ENCODE results near the gene SERPINA5. TPM values are rescaled to one million over a fixed set of nuclear protein-coding genes. Genes with fewer than 3 reads are reported as not detected.

The SERPINA5 gene
- total and polyA plus RNA-seq, 2 of the 13 experiments (the other 11 are each of a cell fraction or from before 2014, with no cell fraction given), result 449 to 498 TPM

DNA sequence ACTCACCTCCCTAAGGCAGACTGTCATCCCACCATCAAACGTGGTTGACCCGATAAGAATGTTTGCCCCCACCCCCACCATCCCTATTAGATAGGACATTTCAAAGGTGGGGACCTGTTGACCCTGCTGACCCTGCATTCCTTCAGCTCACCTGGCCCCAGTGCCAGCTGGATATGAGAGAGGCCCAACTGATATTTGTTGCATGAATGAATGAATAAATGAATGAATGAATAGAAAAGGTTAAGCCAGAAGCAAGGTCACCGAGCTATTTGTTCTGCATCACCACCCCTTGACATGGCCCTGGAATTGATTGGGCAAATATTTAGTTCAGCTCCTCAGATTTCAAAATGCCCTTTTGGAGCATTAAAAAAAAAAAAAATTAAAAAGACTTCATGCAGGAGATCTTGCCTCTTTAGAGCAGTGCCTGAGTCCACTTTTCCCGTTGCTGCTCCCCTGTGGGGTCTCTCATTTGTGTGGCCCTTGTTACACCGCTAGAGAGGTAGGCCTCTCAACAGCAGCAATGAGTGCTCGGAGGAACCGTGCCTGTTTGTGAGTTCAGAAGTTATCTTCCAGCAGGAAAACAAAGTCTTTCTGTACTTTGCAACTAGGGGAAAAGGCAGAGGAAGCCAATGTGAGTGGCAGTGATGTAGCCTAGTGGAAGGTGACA lies 8.5 kb upstream of the SERPINA5 start (continued):
- TF ChIP-seq FLYWCH1 (CRISPR knock-in tag; IDR thresholded peaks at IDR 0.05) (no peak), HDAC1 (CRISPR knock-in tag; IDR thresholded peaks at IDR 0.05) (peak; percentile 59), KLF6 (CRISPR knock-in tag; IDR thresholded peaks at IDR 0.05) (no peak), ZFP82 (CRISPR knock-in tag; IDR thresholded peaks at IDR 0.05; ENCODE audit: borderline replicate concordance) (no peak), PHF8 (CRISPR knock-in tag; IDR thresholded peaks at IDR 0.05) (peak; percentile 41), CREB1 (IDR thresholded peaks at IDR 0.05) (no peak), CREB1 (CRISPR knock-in tag; IDR thresholded peaks at IDR 0.05) (peak; percentile 80), TOE1 (CRISPR knock-in tag; IDR thresholded peaks at IDR 0.05) (no peak), ZFP37 (CRISPR knock-in tag; IDR thresholded peaks at IDR 0.05; ENCODE audit: borderline replicate concordance) (no peak), MATR3 (CRISPR knock-in tag; IDR thresholded peaks at IDR 0.05) (no peak), GABPB1 (CRISPR knock-in tag; IDR thresholded peaks at IDR 0.05) (0 out of 2 replicates have a peak, but pooled peaks have one; percentile 26), SKI (IDR thresholded peaks at IDR 0.05; ENCODE audit: partially characterized antibody) (peak; percentile 35), ZNF605 (CRISPR knock-in tag; IDR thresholded peaks at IDR 0.05) (no peak), ZMAT3 (CRISPR knock-in tag; conservative IDR thresholded peaks at IDR 0.05) (0 out of 2 replicates have a peak, but pooled peaks have one; percentile 29), MXI1 (IDR thresholded peaks at IDR 0.05; ENCODE audit: borderline replicate concordance, low read depth, low read length) (no peak), ZNF10 (CRISPR knock-in tag; IDR thresholded peaks at IDR 0.05; ENCODE audit: borderline replicate concordance, low read depth) (no peak), SNRNP70 (IDR thresholded peaks at IDR 0.05; ENCODE audit: low read depth, low read length) (no peak), ZNF75D (CRISPR knock-in tag; IDR thresholded peaks at IDR 0.05; ENCODE audit: borderline replicate concordance) (no peak), ZNF841 (CRISPR knock-in tag; IDR thresholded peaks at IDR 0.05; ENCODE audit: borderline replicate concordance) (no peak), HCFC1 (IDR thresholded peaks at IDR 0.05; ENCODE audit: low read depth, low read length) (no peak)
- TF ChIP-seq, protein P1, sequence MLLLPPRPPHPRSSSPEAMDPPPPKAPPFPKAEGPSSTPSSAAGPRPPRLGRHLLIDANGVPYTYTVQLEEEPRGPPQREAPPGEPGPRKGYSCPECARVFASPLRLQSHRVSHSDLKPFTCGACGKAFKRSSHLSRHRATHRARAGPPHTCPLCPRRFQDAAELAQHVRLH (CRISPR knock-in tag; IDR thresholded peaks at IDR 0.05; ENCODE audit: borderline replicate concordance, low read depth), result 0 out of 2 replicates have a peak, but pooled peaks have one; percentile 36
- TF ChIP-seq, protein P2, sequence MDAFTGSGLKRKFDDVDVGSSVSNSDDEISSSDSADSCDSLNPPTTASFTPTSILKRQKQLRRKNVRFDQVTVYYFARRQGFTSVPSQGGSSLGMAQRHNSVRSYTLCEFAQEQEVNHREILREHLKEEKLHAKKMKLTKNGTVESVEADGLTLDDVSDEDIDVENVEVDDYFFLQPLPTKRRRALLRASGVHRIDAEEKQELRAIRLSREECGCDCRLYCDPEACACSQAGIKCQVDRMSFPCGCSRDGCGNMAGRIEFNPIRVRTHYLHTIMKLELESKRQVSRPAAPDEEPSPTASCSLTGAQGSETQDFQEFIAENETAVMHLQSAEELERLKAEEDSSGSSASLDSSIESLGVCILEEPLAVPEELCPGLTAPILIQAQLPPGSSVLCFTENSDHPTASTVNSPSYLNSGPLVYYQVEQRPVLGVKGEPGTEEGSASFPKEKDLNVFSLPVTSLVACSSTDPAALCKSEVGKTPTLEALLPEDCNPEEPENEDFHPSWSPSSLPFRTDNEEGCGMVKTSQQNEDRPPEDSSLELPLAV (CRISPR knock-in tag; conservative IDR thresholded peaks at IDR 0.05; ENCODE audit: low read depth), result no peak
- TF ChIP-seq, protein P3, sequence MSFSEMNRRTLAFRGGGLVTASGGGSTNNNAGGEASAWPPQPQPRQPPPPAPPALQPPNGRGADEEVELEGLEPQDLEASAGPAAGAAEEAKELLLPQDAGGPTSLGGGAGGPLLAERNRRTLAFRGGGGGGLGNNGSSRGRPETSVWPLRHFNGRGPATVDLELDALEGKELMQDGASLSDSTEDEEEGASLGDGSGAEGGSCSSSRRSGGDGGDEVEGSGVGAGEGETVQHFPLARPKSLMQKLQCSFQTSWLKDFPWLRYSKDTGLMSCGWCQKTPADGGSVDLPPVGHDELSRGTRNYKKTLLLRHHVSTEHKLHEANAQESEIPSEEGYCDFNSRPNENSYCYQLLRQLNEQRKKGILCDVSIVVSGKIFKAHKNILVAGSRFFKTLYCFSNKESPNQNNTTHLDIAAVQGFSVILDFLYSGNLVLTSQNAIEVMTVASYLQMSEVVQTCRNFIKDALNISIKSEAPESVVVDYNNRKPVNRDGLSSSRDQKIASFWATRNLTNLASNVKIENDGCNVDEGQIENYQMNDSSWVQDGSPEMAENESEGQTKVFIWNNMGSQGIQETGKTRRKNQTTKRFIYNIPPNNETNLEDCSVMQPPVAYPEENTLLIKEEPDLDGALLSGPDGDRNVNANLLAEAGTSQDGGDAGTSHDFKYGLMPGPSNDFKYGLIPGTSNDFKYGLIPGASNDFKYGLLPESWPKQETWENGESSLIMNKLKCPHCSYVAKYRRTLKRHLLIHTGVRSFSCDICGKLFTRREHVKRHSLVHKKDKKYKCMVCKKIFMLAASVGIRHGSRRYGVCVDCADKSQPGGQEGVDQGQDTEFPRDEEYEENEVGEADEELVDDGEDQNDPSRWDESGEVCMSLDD (CRISPR knock-in tag; IDR thresholded peaks at IDR 0.05; ENCODE audit: borderline replicate concordance), result no peak
- TF ChIP-seq, protein P4, sequence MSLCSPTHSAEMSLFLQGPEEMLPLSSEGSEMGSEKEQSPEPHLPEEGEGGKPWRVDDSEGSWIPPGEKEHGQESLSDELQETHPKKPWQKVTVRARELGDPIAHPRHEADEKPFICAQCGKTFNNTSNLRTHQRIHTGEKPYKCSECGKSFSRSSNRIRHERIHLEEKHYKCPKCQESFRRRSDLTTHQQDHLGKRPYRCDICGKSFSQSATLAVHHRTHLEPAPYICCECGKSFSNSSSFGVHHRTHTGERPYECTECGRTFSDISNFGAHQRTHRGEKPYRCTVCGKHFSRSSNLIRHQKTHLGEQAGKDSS (CRISPR knock-in tag; IDR thresholded peaks at IDR 0.05; ENCODE audit: borderline replicate concordance, low read depth), result no peak
- TF ChIP-seq, protein P5, sequence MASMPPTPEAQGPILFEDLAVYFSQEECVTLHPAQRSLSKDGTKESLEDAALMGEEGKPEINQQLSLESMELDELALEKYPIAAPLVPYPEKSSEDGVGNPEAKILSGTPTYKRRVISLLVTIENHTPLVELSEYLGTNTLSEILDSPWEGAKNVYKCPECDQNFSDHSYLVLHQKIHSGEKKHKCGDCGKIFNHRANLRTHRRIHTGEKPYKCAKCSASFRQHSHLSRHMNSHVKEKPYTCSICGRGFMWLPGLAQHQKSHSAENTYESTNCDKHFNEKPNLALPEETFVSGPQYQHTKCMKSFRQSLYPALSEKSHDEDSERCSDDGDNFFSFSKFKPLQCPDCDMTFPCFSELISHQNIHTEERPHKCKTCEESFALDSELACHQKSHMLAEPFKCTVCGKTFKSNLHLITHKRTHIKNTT (CRISPR knock-in tag; IDR thresholded peaks at IDR 0.05), result no peak
